ENCODE data around the gene IGSF9B. TPM values are rescaled to one million over a fixed set of nuclear protein-coding genes. Genes with fewer than 3 reads are reported as not detected.

The IGSF9B gene
- total RNA-seq, 1 donor from 2014 or later, result 5.5 TPM

GRCh38 chr11:133982151-133982550 is 25.4 kb upstream of the IGSF9B start:
- Histone ChIP-seq H3K4me1 (no peaks in the 10 kb centered on the region), H3K27ac (no peak overlapping the region), H3K9me3 (no peaks in the 10 kb centered on the region), H3K36me3 (no peaks in the 10 kb centered on the region), H3K4me3 (no peak overlapping the region), H3K27me3 (ENCODE audit: low read depth) (peaks cover 11% of the 10 kb centered on the region)
- DNase-seq (no peak), ATAC-seq (no peak)
- no peak for TF ChIP-seq CTCF (IDR thresholded peaks at IDR 0.05)
- intact Hi-C loops (cut with DNase I), result no loop called here

GRCh38 chr11:133981156-133981555 is 24.4 kb upstream of the IGSF9B start:
- Histone ChIP-seq H3K9me3 (no peaks in the 10 kb centered on the region), H3K4me3 (no peak overlapping the region), H3K27ac (no peak overlapping the region), H3K4me1 (no peaks in the 10 kb centered on the region), H3K36me3 (no peaks in the 10 kb centered on the region), H3K27me3 (ENCODE audit: low read depth) (peaks cover 11% of the 10 kb centered on the region)
- no peak for TF ChIP-seq CTCF (IDR thresholded peaks at IDR 0.05)
- no peak for DNase-seq
- no peak for ATAC-seq
- intact Hi-C loops (cut with DNase I), result no loop called here

- Histone ChIP-seq H3K27me3 (ENCODE audit: low read depth) (peaks cover 11% of the 10 kb centered on the region), H3K4me1 (no peaks in the 10 kb centered on the region), H3K36me3 (no peaks in the 10 kb centered on the region), H3K9me3 (no peaks in the 10 kb centered on the region), H3K27ac (no peak overlapping the region), H3K4me3 (no peak overlapping the region)
- intact Hi-C loops (cut with DNase I), result no loop called here
- no peak for TF ChIP-seq CTCF (IDR thresholded peaks at IDR 0.05)
- ATAC-seq, result no peak
- DNase-seq, result no peak
These were observed 23.9 kb upstream of the IGSF9B start for GRCh38 chr11:133980665-133981064.

DNA sequence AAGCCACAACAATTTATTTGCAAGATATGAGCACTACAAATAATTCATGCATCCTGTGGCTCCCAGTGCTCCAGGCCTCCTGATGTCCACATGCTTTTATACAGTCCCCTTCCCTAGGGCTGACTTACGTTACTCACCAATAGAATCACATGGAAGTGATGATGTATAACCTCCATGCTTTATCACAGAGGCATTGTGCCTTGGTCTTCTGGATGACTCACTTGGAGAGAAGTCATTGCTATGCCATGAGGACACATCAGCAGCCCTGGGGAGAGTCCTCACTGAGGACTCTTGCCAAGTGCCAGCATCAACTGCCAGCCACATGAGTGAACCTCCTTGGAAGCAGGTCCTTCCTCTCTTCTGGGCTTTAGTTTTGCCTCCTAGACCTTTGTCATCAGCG is 22.0 kb upstream of the IGSF9B start:
- no peaks in the 10 kb centered on the region for H3K36me3 ChIP-seq
- TF ChIP-seq CTCF (IDR thresholded peaks at IDR 0.05), result no peak
- H3K27me3 ChIP-seq (ENCODE audit: low read depth), result peaks cover 11% of the 10 kb centered on the region
- H3K4me3 ChIP-seq, result no peak overlapping the region
- no peaks in the 10 kb centered on the region for H3K9me3 ChIP-seq
- ATAC-seq, result no peak
- intact Hi-C loops (cut with DNase I), result no loop called here
- no peak for DNase-seq
- no peaks in the 10 kb centered on the region for H3K4me1 ChIP-seq
- no peak overlapping the region for H3K27ac ChIP-seq

- Histone ChIP-seq H3K27ac (no peak overlapping the region), H3K4me3 (no peak overlapping the region), H3K4me1 (no peaks in the 10 kb centered on the region), H3K27me3 (ENCODE audit: low read depth) (peaks cover 6% of the 10 kb centered on the region), H3K9me3 (no peaks in the 10 kb centered on the region), H3K36me3 (no peaks in the 10 kb centered on the region)
- TF ChIP-seq CTCF (IDR thresholded peaks at IDR 0.05), result no peak
- DNase-seq (no peak), ATAC-seq (no peak)
- intact Hi-C loops (cut with DNase I), result no loop called here
These were observed 20.4 kb upstream of the IGSF9B start for GRCh38 chr11:133977067-133977677.

DNA sequence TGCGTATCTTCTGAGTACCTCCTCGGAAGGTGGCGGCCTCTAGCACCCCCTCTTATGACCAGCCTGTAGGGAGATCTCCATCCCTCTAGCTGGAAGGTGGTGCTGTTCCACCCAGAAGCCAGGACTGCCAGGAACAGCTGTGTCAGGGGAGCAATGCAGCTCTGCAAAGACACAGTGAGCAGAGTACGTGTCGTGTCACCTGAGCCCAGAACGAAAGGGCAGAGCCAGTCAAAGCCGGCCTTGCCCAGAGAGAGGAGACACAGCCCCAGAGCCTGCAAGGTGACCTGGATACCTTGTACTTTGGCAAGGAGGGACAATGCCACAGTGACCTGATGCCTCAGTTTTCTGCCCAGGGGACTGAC is 18.7 kb upstream of the IGSF9B start:
- no peak overlapping the region for H3K4me3 ChIP-seq
- H3K36me3 ChIP-seq, result no peaks in the 10 kb centered on the region
- H3K27ac ChIP-seq, result no peak overlapping the region
- no peak for DNase-seq
- intact Hi-C loops (cut with DNase I), result no loop called here
- H3K27me3 ChIP-seq (ENCODE audit: low read depth), result no peaks in the 10 kb centered on the region
- H3K4me1 ChIP-seq, result no peaks in the 10 kb centered on the region
- H3K9me3 ChIP-seq, result no peaks in the 10 kb centered on the region
- TF ChIP-seq CTCF (IDR thresholded peaks at IDR 0.05), result no peak
- no peak for ATAC-seq

All from lower lobe of right lung (tissue), 2 donors.